Measurements from ENCODE around the gene PAGE3.

DNA sequence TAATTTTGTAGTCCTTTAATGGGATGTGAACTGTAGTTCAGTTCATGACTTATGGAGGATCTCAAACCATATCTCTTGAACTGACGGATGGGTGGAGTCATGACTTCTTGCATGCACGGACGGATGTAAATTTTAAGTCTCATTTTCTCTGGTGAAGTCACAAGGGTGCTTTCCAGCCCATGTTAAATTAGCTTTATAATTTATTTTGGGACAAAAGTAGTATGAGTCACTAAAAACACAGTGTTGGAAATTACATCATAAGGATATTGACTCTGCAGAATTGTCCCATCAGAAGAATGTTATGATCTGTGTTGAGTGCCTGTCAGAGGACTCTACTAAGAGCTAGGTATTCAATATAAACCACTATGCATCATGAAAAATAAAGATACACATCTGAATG, 51.3 kb downstream of the PAGE3 start:
- TF ChIP-seq CTCF (IDR thresholded peaks at IDR 0.05) (no peak), POLR2AphosphoS5 (IDR thresholded peaks at IDR 0.05) (no peak), EP300 (IDR thresholded peaks at IDR 0.05) (no peak), POLR2A (IDR thresholded peaks at IDR 0.05) (no peak)
